ENCODE data around the gene DYRK3.

Gene DYRK3

GRCh38 chr1:206662396-206663092 lies 27.2 kb downstream of the DYRK3 start:
- DNase-seq: no peak

- DNase-seq: no peak
These were observed 28.0 kb downstream of the DYRK3 start for GRCh38 chr1:206663362-206663761.

GRCh38 chr1:206663832-206664652 lies 28.7 kb downstream of the DYRK3 start:
- peak; percentile 76 to 84 for DNase-seq

- no peak for DNase-seq
These were observed 29.4 kb downstream of the DYRK3 start for GRCh38 chr1:206664740-206665139.

- no peak for DNase-seq
These were observed 30.8 kb downstream of the DYRK3 start for GRCh38 chr1:206666031-206666561.

GRCh38 chr1:206666954-206667665 lies 31.8 kb downstream of the DYRK3 start:
- DNase-seq: no peak

- no peak for DNase-seq
These were observed 33.0 kb downstream of the DYRK3 start for GRCh38 chr1:206668351-206668750.

GRCh38 chr1:206668874-206669410 lies 33.6 kb downstream of the DYRK3 start:
- no peak for DNase-seq

- no peak for DNase-seq
These were observed 36.8 kb downstream of the DYRK3 start for GRCh38 chr1:206672011-206672688.

- no peak for DNase-seq
These were observed 37.8 kb downstream of the DYRK3 start for GRCh38 chr1:206672844-206673758.

GRCh38 chr1:206674236-206674635 lies 38.9 kb downstream of the DYRK3 start:
- DNase-seq: no peak

GRCh38 chr1:206674745-206675175 lies 39.4 kb downstream of the DYRK3 start:
- DNase-seq: peak in 1 of 2 experiments; percentile 14

GRCh38 chr1:206676499-206676898 lies 41.2 kb downstream of the DYRK3 start:
- no peak for DNase-seq

GRCh38 chr1:206678490-206678889 lies 43.2 kb downstream of the DYRK3 start:
- DNase-seq: no peak

- no peak for DNase-seq
These were observed 44.4 kb downstream of the DYRK3 start for GRCh38 chr1:206679738-206680211.

GRCh38 chr1:206680279-206680678 lies 44.9 kb downstream of the DYRK3 start:
- DNase-seq: no peak

GRCh38 chr1:206681359-206681758 lies 46.0 kb downstream of the DYRK3 start:
- no peak for DNase-seq

- DNase-seq: no peak
These were observed 46.8 kb downstream of the DYRK3 start for GRCh38 chr1:206682111-206682510.

GRCh38 chr1:206683313-206683712 lies 48.0 kb downstream of the DYRK3 start:
- DNase-seq: no peak

- DNase-seq: no peak
These were observed 48.7 kb downstream of the DYRK3 start for GRCh38 chr1:206684003-206684402.

All from NCI-H446 (cell line).